Activated CD4-positive, alpha-beta T cell treated with anti-CD3 and anti-CD28 coated beads, Interleukin-2, Interleukin-4, amounts not matched to agents 100 ng/mL and 50 ng/mL, durations not matched to agents 16 hours and 8 hours (primary cell): ENCODE results near the gene VEZT.
"Not testable (repeated sequence)": the region's sequence is repeated elsewhere in the genome, so short reads cannot be mapped to it uniquely, and the experiment has no call there.

Experiments
- DNase-seq: peaks from one replicate; pipeline ENCODE4 v3.0.0-alpha.2; 2020; ENCODE audit warnings: low spot score

The VEZT gene

GRCh38 chr12:95319694-95320331 is 102.2 kb downstream of the VEZT start:
- no peak for DNase-seq

GRCh38 chr12:95321516-95322246 is 104.1 kb downstream of the VEZT start:
- no peak for DNase-seq

GRCh38 chr12:95322326-95322725 is 104.7 kb downstream of the VEZT start:
- no peak for DNase-seq

GRCh38 chr12:95323212-95323611 is 105.6 kb downstream of the VEZT start:
- DNase-seq: no peak

- DNase-seq: not testable (repeated sequence)
These were observed 106.6 kb downstream of the VEZT start for GRCh38 chr12:95324246-95324645.

- no peak for DNase-seq
These were observed 107.9 kb downstream of the VEZT start for GRCh38 chr12:95325501-95325900.

GRCh38 chr12:95326445-95326844 is 108.8 kb downstream of the VEZT start:
- no peak for DNase-seq

- no peak for DNase-seq
These were observed 109.2 kb downstream of the VEZT start for GRCh38 chr12:95326855-95327254.

- DNase-seq: no peak
These were observed 111.1 kb downstream of the VEZT start for GRCh38 chr12:95328708-95329107.

GRCh38 chr12:95335948-95336347 is 118.3 kb downstream of the VEZT start:
- DNase-seq: no peak

GRCh38 chr12:95336387-95337067 is 118.9 kb downstream of the VEZT start:
- DNase-seq: no peak

GRCh38 chr12:95337146-95337545 is 119.5 kb downstream of the VEZT start:
- no peak for DNase-seq

- no peak for DNase-seq
These were observed 121.6 kb downstream of the VEZT start for GRCh38 chr12:95339086-95339788.

GRCh38 chr12:95342008-95342407 is 124.4 kb downstream of the VEZT start:
- no peak for DNase-seq

GRCh38 chr12:95343461-95344230 is 126.0 kb downstream of the VEZT start:
- no peak for DNase-seq

- no peak for DNase-seq
These were observed 131.7 kb downstream of the VEZT start for GRCh38 chr12:95349291-95349690.

GRCh38 chr12:95351748-95352147 is 134.1 kb downstream of the VEZT start:
- DNase-seq: no peak
